GM21381 (cell line): ENCODE results near the gene APOBEC3B.
"Not testable (repeated sequence)": the region's sequence is repeated elsewhere in the genome, so short reads cannot be mapped to it uniquely, and the experiment has no call there.

Experiments used
- ATAC-seq: cut with Tn5 transposase; IDR thresholded peaks from one replicate; pipeline ENCODE4 v1.9.1; 2021; ENCODE audit warnings: mild to moderate bottlenecking, moderate library complexity; ENCODE audit not compliant: unreplicated experiment

The APOBEC3B gene

GRCh38 chr22:38950527-38951295, 31.4 kb upstream of the APOBEC3B start:
- ATAC-seq = no peak

GRCh38 chr22:38951734-38952133, 30.4 kb upstream of the APOBEC3B start:
- ATAC-seq = no peak

DNA sequence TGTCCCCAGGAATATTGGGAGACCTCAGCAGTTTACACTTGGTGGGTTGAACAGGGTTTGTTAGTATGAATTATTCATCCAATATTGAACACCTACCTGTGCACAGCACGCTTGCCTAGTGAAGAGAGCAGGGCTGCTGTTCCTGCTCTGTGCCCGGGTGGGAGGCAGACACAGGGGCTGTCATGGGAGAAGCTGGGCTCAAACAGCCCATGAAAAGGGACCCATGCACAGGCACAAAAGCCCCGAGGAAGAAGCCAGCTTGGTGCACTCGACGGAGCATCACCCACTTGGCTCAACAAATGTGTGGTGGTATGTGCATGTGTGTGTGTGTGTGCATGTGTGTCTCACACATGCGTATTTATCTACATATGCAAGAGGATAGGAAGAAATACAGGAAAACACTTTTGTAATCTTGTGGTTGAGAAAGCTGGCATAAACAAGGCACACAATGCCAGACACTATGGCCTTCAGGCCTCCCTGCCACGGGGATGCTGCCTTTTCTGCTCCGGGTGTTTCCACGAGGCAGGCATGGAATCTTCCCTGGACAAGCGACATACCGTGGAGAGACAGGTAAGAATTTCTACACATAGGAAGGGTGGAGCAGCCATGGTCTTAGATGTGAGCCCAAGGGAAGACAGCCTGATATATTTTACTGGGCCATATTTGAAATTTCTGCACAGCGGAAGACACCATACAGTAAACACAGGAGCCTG, 29.7 kb upstream of the APOBEC3B start:
- ATAC-seq = no peak

GRCh38 chr22:38953091-38953490, 29.1 kb upstream of the APOBEC3B start:
- ATAC-seq = no peak

DNA sequence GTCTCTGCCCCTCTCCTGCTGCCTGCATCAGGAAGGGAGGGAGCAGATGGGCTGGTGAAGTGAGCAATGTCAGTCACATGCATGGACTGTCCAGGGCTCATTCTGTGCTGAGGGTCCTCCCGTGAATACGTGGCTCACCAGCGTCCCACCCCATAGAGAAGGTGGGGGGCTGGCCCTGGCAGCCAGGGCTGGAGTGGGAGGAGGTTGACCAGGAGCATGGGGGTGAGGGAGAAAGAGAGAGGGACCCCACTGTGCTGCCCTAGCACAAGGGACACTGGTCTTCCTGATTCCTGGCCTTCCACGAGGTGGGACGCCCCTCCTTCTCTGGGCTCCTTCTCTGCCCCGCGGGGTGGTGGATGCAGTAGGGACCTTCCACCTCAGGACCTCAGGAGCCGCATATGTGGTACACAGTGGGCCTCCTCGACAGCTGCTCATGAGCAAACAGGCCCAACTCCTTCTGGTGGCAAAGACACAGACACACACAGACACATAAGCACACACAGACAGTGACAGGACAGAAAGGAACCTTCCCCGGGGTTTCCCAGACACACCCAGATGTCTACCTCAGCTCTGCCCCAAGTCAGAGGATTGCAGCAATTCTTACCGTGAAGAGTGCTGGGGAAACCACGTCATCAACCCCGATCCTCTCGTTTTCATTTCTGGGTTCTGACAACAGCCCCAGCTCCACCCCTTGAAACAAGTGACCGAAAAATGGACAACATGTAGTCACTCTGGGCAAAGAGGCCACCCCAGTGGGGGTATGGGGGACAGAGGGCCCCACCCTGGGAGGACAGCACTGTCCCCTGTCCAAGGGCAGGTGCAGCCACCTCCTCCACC, 28.4 kb upstream of the APOBEC3B start:
- ATAC-seq = peak; percentile 76

GRCh38 chr22:38954414-38955043, 27.6 kb upstream of the APOBEC3B start:
- no peak for ATAC-seq

DNA sequence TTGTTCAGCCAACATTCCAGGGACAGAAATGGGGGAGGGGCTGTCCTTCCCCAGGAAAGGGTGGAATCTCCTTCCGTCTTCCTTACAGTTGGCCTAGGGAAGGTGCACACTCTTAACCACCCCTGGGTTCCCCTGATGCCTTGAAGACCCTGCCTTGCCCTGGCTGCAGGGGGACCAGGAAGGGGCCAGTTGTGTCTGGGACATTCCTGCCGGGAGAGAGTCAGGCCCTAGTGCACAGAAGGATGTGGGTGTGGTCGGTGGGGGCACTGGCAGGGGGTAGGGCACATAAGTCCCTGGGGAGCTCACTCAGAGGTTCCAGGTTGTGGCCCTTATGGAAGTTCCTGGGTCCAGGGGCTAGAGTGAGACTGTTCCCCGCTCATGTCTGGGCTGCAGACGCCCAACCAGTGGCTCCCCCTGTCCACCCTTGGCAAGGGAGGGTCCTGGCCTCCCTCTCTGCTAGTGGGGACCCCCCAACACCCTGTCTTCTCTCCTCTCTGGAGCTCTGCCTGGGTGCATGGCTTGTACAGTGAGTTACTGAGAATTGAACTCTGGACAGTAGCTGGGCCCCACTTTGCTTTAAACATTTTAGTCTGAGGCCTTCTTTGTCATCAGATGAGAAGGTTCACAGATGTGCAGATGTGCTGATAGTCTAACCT, 26.8 kb upstream of the APOBEC3B start:
- no peak for ATAC-seq

DNA sequence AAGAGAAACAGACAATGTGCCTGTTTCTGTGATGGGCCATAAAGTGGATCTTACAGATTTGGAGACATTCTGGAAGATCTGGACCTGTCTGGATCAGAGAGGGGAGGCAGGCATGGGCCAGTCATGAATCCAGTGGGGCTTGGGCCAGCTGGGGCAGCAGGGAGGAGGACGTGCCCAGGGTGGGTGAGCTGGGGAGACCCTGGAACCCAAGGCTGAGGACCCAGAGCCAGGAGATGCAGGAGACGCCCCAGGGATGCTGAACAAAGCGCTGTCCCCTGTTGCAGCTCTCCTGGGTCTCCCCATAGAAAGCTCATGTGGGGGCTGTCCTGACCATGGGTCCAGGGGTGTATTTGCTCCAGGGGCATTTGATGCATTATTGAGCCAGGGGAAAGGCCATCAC, 26.2 kb upstream of the APOBEC3B start:
- no peak for ATAC-seq

- ATAC-seq = no peak
These were observed 25.6 kb upstream of the APOBEC3B start for GRCh38 chr22:38956551-38956950.

GRCh38 chr22:38957046-38957770, 24.9 kb upstream of the APOBEC3B start, which contains the start of gene APOBEC3A:
Gene APOBEC3A (plus strand): TSS chr22:38957609. CDS start chr22:38957692, 83 bp downstream.
- ATAC-seq = no peak

GRCh38 chr22:38957808-38958650, 24.1 kb upstream of the APOBEC3B start:
- no peak for ATAC-seq

DNA sequence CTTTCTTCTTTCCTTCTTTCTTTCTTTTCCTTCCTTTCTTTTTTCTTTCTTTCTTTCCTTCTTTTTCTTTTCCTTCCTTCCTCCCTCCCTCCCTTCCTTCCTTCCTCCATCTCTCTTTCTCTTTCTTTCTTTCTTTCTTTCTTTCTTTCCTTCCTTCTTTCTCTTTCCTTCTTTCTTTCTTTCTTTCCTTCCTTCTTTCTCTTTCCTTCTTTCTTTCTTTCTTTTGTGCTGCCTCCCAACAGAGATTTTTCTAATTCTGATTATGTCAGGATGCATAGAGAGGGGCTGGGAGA, 23.6 kb upstream of the APOBEC3B start:
- ATAC-seq = not testable (repeated sequence)

- ATAC-seq = no peak
These were observed 22.6 kb upstream of the APOBEC3B start for GRCh38 chr22:38959590-38959989.

DNA sequence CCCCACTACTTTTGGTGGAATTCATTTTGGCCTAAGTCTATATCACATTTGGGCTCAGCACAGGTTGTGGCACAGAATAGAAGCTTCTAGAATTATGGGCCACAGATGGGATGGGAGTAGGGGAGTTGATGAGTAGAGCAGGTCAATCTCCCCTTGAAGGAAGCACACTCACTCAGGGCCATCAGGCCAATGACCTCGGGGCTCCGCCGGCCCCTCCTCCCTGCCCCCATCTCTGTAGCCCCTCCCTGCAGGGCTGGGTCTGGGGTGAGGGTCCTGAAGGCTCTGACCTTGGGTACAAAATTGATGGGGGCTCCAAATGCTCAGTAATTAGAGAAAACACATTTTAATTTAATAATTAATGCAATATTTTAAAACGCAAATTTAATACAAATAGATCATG, 21.5 kb upstream of the APOBEC3B start:
- not testable (repeated sequence) for ATAC-seq

DNA sequence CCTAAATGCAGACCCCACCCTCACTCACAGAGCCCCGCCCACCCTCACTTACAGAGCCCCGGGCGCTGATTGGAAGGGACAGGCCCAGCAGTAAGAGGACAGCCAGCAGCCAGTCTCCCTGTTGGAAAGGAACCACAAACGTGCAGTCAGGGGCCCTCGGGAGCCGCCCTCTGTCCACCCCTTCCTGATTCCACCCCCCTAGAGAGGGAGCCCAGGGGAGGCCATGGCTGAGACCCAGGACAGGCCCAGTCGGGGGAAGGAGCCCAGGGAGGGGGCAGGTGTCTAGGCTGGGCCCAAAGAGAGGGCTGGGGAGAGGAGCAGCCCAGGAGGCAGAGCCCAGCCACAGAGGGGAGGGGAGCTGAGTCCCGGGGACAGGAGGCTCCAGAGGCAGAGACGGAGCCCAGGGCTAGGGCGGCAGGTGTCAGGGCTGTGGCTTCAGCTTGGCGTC, 18.8 kb upstream of the APOBEC3B start:
- not testable (repeated sequence) for ATAC-seq

- ATAC-seq = no peak
These were observed 18.3 kb upstream of the APOBEC3B start for GRCh38 chr22:38963872-38964271.

DNA sequence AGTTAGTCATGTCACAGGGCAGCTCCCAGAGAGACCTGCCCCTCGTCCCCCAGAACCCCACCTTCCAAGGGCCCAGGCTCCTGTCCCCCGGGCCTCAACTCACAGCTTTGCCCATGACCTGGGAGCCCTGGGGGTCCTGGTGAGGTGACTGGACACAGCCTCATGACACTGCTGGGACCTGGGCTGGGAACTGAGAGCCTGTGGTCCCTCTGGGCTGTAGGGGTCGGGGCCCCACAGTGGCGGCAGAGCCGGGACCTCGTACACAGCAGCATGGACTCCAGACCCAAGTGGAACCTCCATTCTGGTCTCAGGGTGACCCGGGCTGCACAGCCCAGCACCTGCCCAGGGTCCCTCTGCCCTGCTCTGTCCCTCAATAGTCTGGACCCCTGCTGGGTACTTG, 17.8 kb upstream of the APOBEC3B start:
- no peak for ATAC-seq

GRCh38 chr22:38964989-38965388, 17.2 kb upstream of the APOBEC3B start:
- ATAC-seq = no peak
